GOT3 (cell line): Measurements from ENCODE around the gene USP5.
"Not testable (repeated sequence)": the region's sequence is repeated elsewhere in the genome, so short reads cannot be mapped to it uniquely, and the experiment has no call there.

ENCODE experiments used
- DNase-seq: peaks from one replicate; lab custom pipeline; 2025; ENCODE audit warnings: mixed read lengths; lab: John Stamatoyannopoulos, UW

Gene USP5

GRCh38 chr12:6866163-6866919 lies 14.4 kb downstream of the USP5 start:
- no peak for DNase-seq

GRCh38 chr12:6866920-6867412 lies 15.0 kb downstream of the USP5 start:
- DNase-seq = no peak

- peak; percentile 67 for DNase-seq
Observed at GRCh38 chr12:6867413-6868210, 15.7 kb downstream of the USP5 start, which contains the start of gene TPI1. Gene TPI1 (plus strand): TSS chr12:6867531. CDS start chr12:6867567, 36 bp downstream.

GRCh38 chr12:6868211-6869048 lies 16.5 kb downstream of the USP5 start:
- DNase-seq = no peak

- DNase-seq = no peak
Observed at GRCh38 chr12:6869049-6870021, 17.4 kb downstream of the USP5 start.

- not testable (repeated sequence) for DNase-seq
Observed at GRCh38 chr12:6870304-6870703, 18.4 kb downstream of the USP5 start.

- DNase-seq = no peak
Observed at GRCh38 chr12:6871052-6871957, 19.4 kb downstream of the USP5 start.

GRCh38 chr12:6872073-6873048 lies 20.4 kb downstream of the USP5 start:
- DNase-seq = peak; percentile 52

- DNase-seq = peak; percentile 97
Observed at GRCh38 chr12:6873094-6874014, 21.4 kb downstream of the USP5 start, which contains the start of gene SPSB2. Gene SPSB2 (minus strand): TSS chr12:6873303. CDS start chr12:6872901, 402 bp downstream.

GRCh38 chr12:6874015-6874368 lies 22.0 kb downstream of the USP5 start:
- not testable (repeated sequence) for DNase-seq

- DNase-seq = not testable (repeated sequence)
Observed at GRCh38 chr12:6879824-6880223, 27.9 kb downstream of the USP5 start.

- no peak for DNase-seq
Observed at GRCh38 chr12:6883252-6883651, 31.3 kb downstream of the USP5 start.

- DNase-seq = no peak
Observed at GRCh38 chr12:6883683-6884082, 31.7 kb downstream of the USP5 start.

- no peak for DNase-seq
Observed at GRCh38 chr12:6884539-6884938, 32.6 kb downstream of the USP5 start.

- DNase-seq = not testable (repeated sequence)
Observed at GRCh38 chr12:6886206-6886999, 34.5 kb downstream of the USP5 start.

GRCh38 chr12:6887460-6887859 lies 35.5 kb downstream of the USP5 start:
- DNase-seq = no peak

- no peak for DNase-seq
Observed at GRCh38 chr12:6888360-6888759, 36.4 kb downstream of the USP5 start.
